Natural killer cell treated with Interleukin-12 subunit alpha and Interleukin-12 subunit beta and Interleukin-15 and Interleukin-18, amount 100 ng/mL, for 72 hours (primary cell): ENCODE data around the gene NAP1L4. TPM values are rescaled to one million over a fixed set of nuclear protein-coding genes. Genes with fewer than 3 reads are reported as not detected.

Source experiments
- ATAC-seq, 2 donors: fragments of 150-1000 bp; cut with Tn5 transposase in 1 of 2; sonication (Bioruptor Pico), chemical (Tn5 transposase) in 1 of 2; 2 replicates each; pipeline ENCODE4 v1.10.0; 2021
- DNase-seq: peaks from one replicate; pipeline ENCODE4 v3.0.0; 2022; ENCODE audit warnings: low spot score
- H3K27ac Mint-ChIP-seq, 2 donors: 1 replicate in 1 of 2; 2 replicates in 1 of 2; pipeline ENCODE4 v1.8.0; 2022; ENCODE audit warnings: mixed read lengths in 2 of 2, mild to moderate bottlenecking in 1 of 2, moderate library complexity in 1 of 2
- H3K27me3 Mint-ChIP-seq, 2 donors: 1 replicate in 1 of 2; 2 replicates in 1 of 2; pipeline ENCODE4 v1.8.0; 2022; ENCODE audit warnings: mixed read lengths in 2 of 2
- H3K36me3 Mint-ChIP-seq: one replicate; pipeline ENCODE4 v1.8.0; 2022; ENCODE audit warnings: mixed read lengths
- H3K4me1 Mint-ChIP-seq, 2 donors: 1 replicate in 1 of 2; 2 replicates in 1 of 2; pipeline ENCODE4 v1.8.0; 2022; ENCODE audit warnings: low read depth in 2 of 2, mixed read lengths in 2 of 2, mild to moderate bottlenecking in 1 of 2
- H3K4me3 Mint-ChIP-seq: one replicate; pipeline ENCODE4 v1.8.0; 2022; ENCODE audit warnings: mixed read lengths
- H3K9me3 Mint-ChIP-seq: 2 replicates; pipeline ENCODE4 v1.8.0; 2022; ENCODE audit warnings: mixed read lengths
- total RNA-seq, 2 donors: library from RNA; stranded (reverse); gene quantifications; one replicate each; pipeline ENCODE4 v1.2.3, GENCODE V29; 2022

The NAP1L4 gene
- total RNA-seq, 2 donors from 2014 or later, result 160 to 222 TPM

- Mint-ChIP-seq H3K4me3 (no peak overlapping the region), H3K9me3 (no peaks in the 10 kb centered on the region), H3K4me1 (peaks cover 21 to 23% of the 10 kb centered on the region in 2 donors), H3K36me3 (peaks cover 30% of the 10 kb centered on the region), H3K27ac (peak overlapping the region; percentile 43 to 63), H3K27me3 (no peaks in the 10 kb centered on the region)
- ATAC-seq (peak in 1 of 2 donors; percentile 38), DNase-seq (no peak)
These were observed 15.7 kb downstream of the NAP1L4 start for GRCh38 chr11:2976294-2977063.

GRCh38 chr11:2975594-2975993, 16.5 kb downstream of the NAP1L4 start:
- no peak overlapping the region for H3K4me3 Mint-ChIP-seq
- H3K36me3 Mint-ChIP-seq, result peaks cover 39% of the 10 kb centered on the region

GRCh38 chr11:2974272-2974671, 17.9 kb downstream of the NAP1L4 start:
- peaks cover 21 to 23% of the 10 kb centered on the region in 2 donors for H3K4me1 Mint-ChIP-seq
- H3K9me3 Mint-ChIP-seq, result no peaks in the 10 kb centered on the region
- no peak overlapping the region for H3K4me3 Mint-ChIP-seq
- H3K27me3 Mint-ChIP-seq, result no peaks in the 10 kb centered on the region
- H3K27ac Mint-ChIP-seq, result peak overlapping the region in 1 of 2 donors; percentile 54
- H3K36me3 Mint-ChIP-seq, result peaks cover 50% of the 10 kb centered on the region
- no peak for ATAC-seq
- no peak for DNase-seq

More at GRCh38 chr11:2975594-2975993, 16.5 kb downstream of the NAP1L4 start:
- DNase-seq, result no peak
- Mint-ChIP-seq H3K9me3 (no peaks in the 10 kb centered on the region), H3K27ac (no peak overlapping the region), H3K4me1 (peaks cover 21 to 23% of the 10 kb centered on the region in 2 donors), H3K27me3 (no peaks in the 10 kb centered on the region)
- peak; percentile 69 to 75 for ATAC-seq

GRCh38 chr11:2968341-2968900, 23.7 kb downstream of the NAP1L4 start:
- Mint-ChIP-seq H3K4me1 (peaks cover 12 to 13% of the 10 kb centered on the region in 2 donors), H3K4me3 (no peak overlapping the region), H3K27me3 (no peaks in the 10 kb centered on the region), H3K36me3 (peaks cover 41% of the 10 kb centered on the region), H3K9me3 (no peaks in the 10 kb centered on the region), H3K27ac (no peak overlapping the region)
- no peak for DNase-seq
- ATAC-seq, result no peak

GRCh38 chr11:2964782-2965181, 27.3 kb downstream of the NAP1L4 start:
- ATAC-seq, result no peak
- Mint-ChIP-seq H3K4me3 (no peak overlapping the region), H3K9me3 (no peaks in the 10 kb centered on the region)

GRCh38 chr11:2963761-2964160, 28.4 kb downstream of the NAP1L4 start:
- Mint-ChIP-seq H3K27ac (peak overlapping the region in 1 of 2 donors; percentile 2), H3K27me3 (no peaks in the 10 kb centered on the region), H3K4me1 (peaks cover 28 to 31% of the 10 kb centered on the region in 2 donors), H3K36me3 (peaks cover 46% of the 10 kb centered on the region), H3K4me3 (no peak overlapping the region), H3K9me3 (no peaks in the 10 kb centered on the region)
- no peak for DNase-seq
- no peak for ATAC-seq

More at GRCh38 chr11:2964782-2965181, 27.3 kb downstream of the NAP1L4 start:
- DNase-seq, result no peak
- H3K36me3 Mint-ChIP-seq, result peaks cover 44% of the 10 kb centered on the region
- no peak overlapping the region for H3K27ac Mint-ChIP-seq
- no peaks in the 10 kb centered on the region for H3K27me3 Mint-ChIP-seq
- peaks cover 28 to 31% of the 10 kb centered on the region in 2 donors for H3K4me1 Mint-ChIP-seq

- H3K36me3 Mint-ChIP-seq, result peaks cover 50% of the 10 kb centered on the region
- H3K27me3 Mint-ChIP-seq, result no peaks in the 10 kb centered on the region
- peak overlapping the region in 1 of 2 donors; percentile 2 for H3K27ac Mint-ChIP-seq
- H3K9me3 Mint-ChIP-seq, result no peaks in the 10 kb centered on the region
- no peak for ATAC-seq
- peaks cover 28 to 31% of the 10 kb centered on the region in 2 donors for H3K4me1 Mint-ChIP-seq
- no peak for DNase-seq
- no peak overlapping the region for H3K4me3 Mint-ChIP-seq
These were observed 28.9 kb downstream of the NAP1L4 start for GRCh38 chr11:2963112-2963754.

- ATAC-seq, result no peak
- H3K4me3 Mint-ChIP-seq, result no peak overlapping the region
- H3K4me1 Mint-ChIP-seq, result peaks cover 24% of the 10 kb centered on the region in 2 donors
- peaks cover 53% of the 10 kb centered on the region for H3K36me3 Mint-ChIP-seq
- H3K27me3 Mint-ChIP-seq, result no peaks in the 10 kb centered on the region
- no peak for DNase-seq
- H3K27ac Mint-ChIP-seq, result peak overlapping the region in 1 of 2 donors; percentile 72
- no peaks in the 10 kb centered on the region for H3K9me3 Mint-ChIP-seq
These were observed 31.0 kb downstream of the NAP1L4 start for GRCh38 chr11:2961080-2961479.

- Mint-ChIP-seq H3K4me1 (peaks cover 22 to 29% of the 10 kb centered on the region in 2 donors), H3K4me3 (no peak overlapping the region), H3K36me3 (peaks cover 56% of the 10 kb centered on the region), H3K27me3 (no peaks in the 10 kb centered on the region), H3K9me3 (no peaks in the 10 kb centered on the region), H3K27ac (no peak overlapping the region)
- ATAC-seq (no peak), DNase-seq (no peak)
These were observed 32.0 kb downstream of the NAP1L4 start for GRCh38 chr11:2960139-2960538.

GRCh38 chr11:2958251-2958650, 33.9 kb downstream of the NAP1L4 start:
- DNase-seq, result no peak
- H3K9me3 Mint-ChIP-seq, result no peaks in the 10 kb centered on the region
- no peak for ATAC-seq
- H3K27me3 Mint-ChIP-seq, result no peaks in the 10 kb centered on the region
- H3K27ac Mint-ChIP-seq, result no peak overlapping the region
- H3K4me1 Mint-ChIP-seq, result peaks cover 16 to 27% of the 10 kb centered on the region in 2 donors
- no peak overlapping the region for H3K4me3 Mint-ChIP-seq
- peaks cover 53% of the 10 kb centered on the region for H3K36me3 Mint-ChIP-seq

- H3K4me3 Mint-ChIP-seq, result no peak overlapping the region
- peaks cover 18 to 28% of the 10 kb centered on the region in 2 donors for H3K4me1 Mint-ChIP-seq
- no peaks in the 10 kb centered on the region for H3K9me3 Mint-ChIP-seq
- H3K27ac Mint-ChIP-seq, result peak overlapping the region in 1 of 2 donors; percentile 18
- no peaks in the 10 kb centered on the region for H3K27me3 Mint-ChIP-seq
- no peak for DNase-seq
- no peak for ATAC-seq
- H3K36me3 Mint-ChIP-seq, result peaks cover 40% of the 10 kb centered on the region
These were observed 36.1 kb downstream of the NAP1L4 start for GRCh38 chr11:2955906-2956476.

GRCh38 chr11:2954263-2954662, 37.9 kb downstream of the NAP1L4 start:
- no peak for ATAC-seq
- no peaks in the 10 kb centered on the region for H3K9me3 Mint-ChIP-seq
- H3K4me3 Mint-ChIP-seq, result no peak overlapping the region
- DNase-seq, result no peak
- peaks cover 39% of the 10 kb centered on the region for H3K36me3 Mint-ChIP-seq
- no peak overlapping the region for H3K27ac Mint-ChIP-seq
- peaks cover 17 to 35% of the 10 kb centered on the region in 2 donors for H3K4me1 Mint-ChIP-seq
- H3K27me3 Mint-ChIP-seq, result no peaks in the 10 kb centered on the region

GRCh38 chr11:2952290-2952689, 39.8 kb downstream of the NAP1L4 start:
- ATAC-seq, result no peak
- H3K27ac Mint-ChIP-seq, result peak overlapping the region in 1 of 2 donors; percentile 72
- no peak for DNase-seq
- no peaks in the 10 kb centered on the region for H3K27me3 Mint-ChIP-seq
- no peaks in the 10 kb centered on the region for H3K9me3 Mint-ChIP-seq
- peaks cover 32% of the 10 kb centered on the region for H3K36me3 Mint-ChIP-seq
- no peak overlapping the region for H3K4me3 Mint-ChIP-seq
- H3K4me1 Mint-ChIP-seq, result peaks cover 17 to 35% of the 10 kb centered on the region in 2 donors
